Measurements from ENCODE around the gene ARX. TPM values are rescaled to one million over a fixed set of nuclear protein-coding genes. Genes with fewer than 3 reads are reported as not detected.

Gene ARX
- total and polyA plus RNA-seq, 5 experiments from 2014 or later = not detected

DNA sequence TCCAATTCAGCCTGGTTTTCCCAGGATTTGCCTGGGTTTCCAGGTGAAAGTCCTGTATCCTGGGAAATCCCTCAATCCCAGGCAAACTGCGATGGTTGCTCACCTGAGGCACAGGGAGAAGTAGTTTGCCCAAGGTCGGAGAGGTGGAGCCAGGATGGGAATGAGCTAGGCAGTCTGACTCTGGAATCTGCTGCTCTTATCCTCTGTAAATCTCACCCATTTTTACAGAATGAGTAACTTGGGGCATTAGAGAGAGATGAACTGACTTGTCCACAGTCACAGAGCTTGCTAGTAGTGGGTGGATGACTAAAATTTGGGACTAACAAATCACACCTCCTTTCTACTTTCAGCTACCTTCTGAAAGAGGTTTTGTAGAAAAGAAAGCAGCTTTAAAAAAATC is 9.8 kb upstream of the ARX start:
- no peak for ATAC-seq
- Mint-ChIP-seq H3K4me1 (peaks cover 8 to 26% (median 18%) of the 10 kb centered on the region in 4 donors), H3K36me3 (peaks cover 0 to 25% (median 0%) of the 10 kb centered on the region in 3 donors), H3K27me3 (peaks cover 20 to 52% (median 47%) of the 10 kb centered on the region in 5 donors), H3K4me3 (no peak overlapping the region), H3K9me3 (peaks cover 0 to 10% (median 0%) of the 10 kb centered on the region in 9 donors), H3K27ac (no peak overlapping the region)
- DNase-seq = no peak
- POLR2A ChIA-PET = no interaction called here

DNA sequence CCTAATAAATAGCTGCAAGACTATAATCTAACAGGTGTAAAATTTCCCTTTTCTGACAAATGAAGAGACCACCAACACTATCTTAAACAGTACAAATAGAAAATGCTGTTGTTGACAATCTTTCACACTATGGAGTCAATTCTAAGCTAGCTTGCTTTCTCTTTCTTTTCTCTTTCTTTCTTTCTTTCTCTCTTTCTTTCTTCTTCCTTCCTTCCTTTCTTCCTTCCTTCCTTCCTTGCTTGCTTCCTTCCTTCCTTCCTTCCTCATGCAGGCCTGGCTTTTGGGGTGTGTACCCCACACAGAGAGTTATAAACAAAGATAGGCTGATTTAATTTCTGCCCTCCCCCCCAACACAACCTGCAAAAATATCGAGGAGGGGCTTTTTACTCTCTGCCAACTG is 8.1 kb upstream of the ARX start:
- H3K4me1 Mint-ChIP-seq = peaks cover 8 to 33% (median 22%) of the 10 kb centered on the region in 4 donors
- H3K27me3 Mint-ChIP-seq = peaks cover 21 to 60% (median 45%) of the 10 kb centered on the region in 5 donors
- DNase-seq (no peak), ATAC-seq (no peak)
- H3K27ac Mint-ChIP-seq = no peak overlapping the region
- POLR2A ChIA-PET = no interaction called here
- peak overlapping the region in 1 of 10 donors; percentile 19 for H3K4me3 Mint-ChIP-seq
- H3K36me3 Mint-ChIP-seq = peaks cover 0 to 25% (median 0%) of the 10 kb centered on the region in 3 donors
- peaks cover 0 to 10% (median 0%) of the 10 kb centered on the region in 9 donors for H3K9me3 Mint-ChIP-seq

DNA sequence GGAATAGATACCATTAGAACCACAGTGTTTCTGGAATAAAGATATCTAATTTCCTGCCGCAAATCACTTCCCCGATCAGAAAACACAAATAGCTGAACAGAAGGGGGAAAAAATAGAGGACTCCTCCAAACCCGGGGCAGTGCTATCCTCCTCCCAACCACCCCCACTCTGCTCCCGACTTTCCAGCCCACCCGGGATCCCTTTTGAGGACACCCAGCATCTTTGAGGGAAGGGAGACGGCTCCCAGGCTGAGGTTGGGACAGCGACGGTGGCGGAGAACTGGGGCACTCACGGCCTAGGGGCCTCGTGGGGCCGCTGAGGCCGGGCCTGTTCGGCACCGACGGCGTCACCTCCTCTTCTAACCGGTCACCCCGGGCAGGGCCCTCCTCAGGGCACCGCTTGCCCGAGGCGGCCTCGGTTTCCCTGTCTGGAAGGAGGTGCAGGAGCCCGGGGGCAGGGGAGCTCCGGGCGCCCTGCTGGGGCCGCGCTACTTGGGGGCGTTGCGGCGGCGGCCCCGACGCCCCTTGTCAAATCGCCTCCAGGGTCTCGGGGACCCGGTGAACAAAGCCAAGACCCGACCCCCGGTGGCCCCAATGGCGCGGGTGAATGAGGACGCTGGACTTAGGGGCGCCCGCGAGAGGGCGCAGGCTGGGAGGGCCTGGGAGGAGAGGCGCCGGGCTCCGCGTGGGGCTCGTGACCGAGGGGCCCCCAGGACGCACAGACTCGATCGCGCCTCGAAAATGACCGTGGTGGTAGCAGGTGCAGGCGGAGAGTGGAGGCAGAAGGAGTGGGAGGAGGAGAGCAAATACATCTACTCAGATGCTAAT is 6.9 kb upstream of the ARX start:
- peaks cover 0 to 25% (median 0%) of the 10 kb centered on the region in 3 donors for H3K36me3 Mint-ChIP-seq
- DNase-seq = no peak
- H3K4me3 Mint-ChIP-seq = peak overlapping the region in 4 of 10 donors; percentile 8 to 61 (median 22)
- H3K27me3 Mint-ChIP-seq = peaks cover 21 to 59% (median 52%) of the 10 kb centered on the region in 5 donors
- no peak overlapping the region for H3K27ac Mint-ChIP-seq
- peaks cover 0 to 10% (median 0%) of the 10 kb centered on the region in 9 donors for H3K9me3 Mint-ChIP-seq
- ATAC-seq = no peak
- H3K4me1 Mint-ChIP-seq = peaks cover 8 to 34% (median 24%) of the 10 kb centered on the region in 4 donors
- POLR2A ChIA-PET = no interaction called here

DNA sequence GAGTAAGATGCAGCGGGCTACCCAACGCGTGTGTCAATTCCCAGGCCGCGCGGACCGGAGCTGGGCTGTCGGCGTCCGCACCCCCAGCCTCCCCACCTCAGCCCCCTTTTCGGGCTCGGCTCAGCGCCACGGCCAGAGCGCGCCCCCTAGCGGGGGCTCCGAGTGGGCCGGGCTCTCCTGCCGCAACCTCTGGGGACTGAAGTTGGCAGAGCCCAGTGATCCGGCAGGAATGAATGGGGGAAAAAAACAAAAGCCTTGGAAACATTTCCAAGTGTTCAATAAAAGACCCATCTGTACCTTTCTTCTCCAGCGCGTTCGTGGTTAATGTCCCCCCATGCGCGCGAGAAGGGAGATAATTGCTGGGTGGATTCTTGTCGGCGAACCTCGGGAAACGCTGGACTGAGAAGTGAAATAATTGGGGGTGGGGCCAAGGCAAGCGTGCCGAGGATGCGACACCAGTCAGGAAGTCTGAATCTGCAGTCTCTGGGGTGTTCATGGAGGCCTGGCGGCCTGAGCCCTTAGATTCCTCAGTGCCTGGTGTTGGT is 5.2 kb upstream of the ARX start:
- peak overlapping the region; percentile 8 to 72 (median 57) for H3K4me3 Mint-ChIP-seq
- peak in 7 of 10 donors; percentile 1 to 31 (median 21) for DNase-seq
- H3K27ac Mint-ChIP-seq = no peak overlapping the region
- peak; percentile 44 to 47 for ATAC-seq
- peaks cover 0 to 12% (median 0%) of the 10 kb centered on the region in 9 donors for H3K9me3 Mint-ChIP-seq
- peaks cover 0 to 25% (median 0%) of the 10 kb centered on the region in 3 donors for H3K36me3 Mint-ChIP-seq
- POLR2A ChIA-PET = no interaction called here
- H3K27me3 Mint-ChIP-seq = peaks cover 20 to 69% (median 59%) of the 10 kb centered on the region in 5 donors
- peaks cover 10 to 48% (median 32%) of the 10 kb centered on the region in 4 donors for H3K4me1 Mint-ChIP-seq

DNA sequence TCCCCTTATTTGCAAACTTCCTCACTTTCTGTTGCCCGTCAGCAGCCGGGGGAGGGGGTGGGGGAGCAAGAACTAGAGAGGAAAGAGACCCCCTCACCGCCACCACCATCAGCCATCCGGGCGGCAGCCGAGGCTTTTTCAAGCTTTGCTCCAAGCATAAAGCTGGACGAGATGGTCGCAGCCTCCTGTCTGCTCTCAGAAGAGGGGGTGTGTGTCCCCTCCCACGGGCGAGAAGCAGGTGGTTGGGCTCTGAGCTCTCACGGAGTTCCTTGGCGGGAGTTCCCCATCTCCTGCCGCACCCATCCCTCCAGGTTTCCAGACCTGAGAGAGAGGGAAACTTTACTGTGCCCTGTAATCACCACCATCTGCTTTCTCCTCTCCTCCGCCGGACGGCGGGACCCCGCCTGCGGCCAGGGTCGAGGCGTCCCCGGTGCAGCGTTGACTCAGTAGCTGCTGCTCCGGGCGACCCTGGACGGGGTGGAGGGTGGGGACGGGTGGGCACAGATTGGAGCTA is 4.7 kb upstream of the ARX start:
- peak overlapping the region in 8 of 10 donors; percentile 10 to 69 (median 56) for H3K4me3 Mint-ChIP-seq
- ATAC-seq (peak in 1 of 2 donors; percentile 17), DNase-seq (no peak)
- no peak overlapping the region for H3K27ac Mint-ChIP-seq
- peaks cover 0 to 25% (median 0%) of the 10 kb centered on the region in 3 donors for H3K36me3 Mint-ChIP-seq
- peaks cover 21 to 74% (median 56%) of the 10 kb centered on the region in 5 donors for H3K27me3 Mint-ChIP-seq
- H3K9me3 Mint-ChIP-seq = peaks cover 0 to 12% (median 0%) of the 10 kb centered on the region in 9 donors
- POLR2A ChIA-PET = no interaction called here
- H3K4me1 Mint-ChIP-seq = peaks cover 10 to 48% (median 32%) of the 10 kb centered on the region in 4 donors

DNA sequence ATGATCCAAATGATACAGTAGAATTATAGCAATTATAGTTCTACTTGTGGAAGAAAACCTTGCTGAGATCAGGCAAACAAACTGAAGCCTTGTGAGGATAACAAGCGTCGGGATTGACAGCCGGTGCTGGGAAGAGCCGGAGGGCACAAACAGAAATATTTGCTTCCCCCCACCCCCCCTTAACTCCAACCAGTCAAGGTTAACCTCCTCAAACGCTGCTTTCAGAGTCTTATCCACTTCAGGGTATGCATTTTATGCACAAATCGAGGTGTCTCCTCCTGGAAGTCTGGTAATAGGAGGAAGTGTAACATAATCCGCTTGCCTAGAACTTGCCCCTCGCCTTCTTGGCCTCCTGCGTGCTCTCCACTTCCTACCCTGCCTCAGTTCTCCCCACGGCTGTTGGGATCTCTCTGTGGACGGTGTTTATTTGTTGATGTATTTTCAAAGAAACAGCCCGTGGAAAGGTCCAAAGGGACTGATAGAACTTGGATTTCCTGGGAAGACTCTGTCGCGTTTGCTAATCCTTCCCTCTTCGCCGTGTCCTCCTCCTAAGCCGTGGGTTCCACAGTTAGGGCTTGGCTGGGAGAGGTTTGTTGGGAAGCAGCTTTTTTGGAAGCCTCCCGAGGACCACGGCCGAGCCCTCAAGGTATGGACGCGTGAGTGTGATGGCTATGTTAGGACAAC is 4.1 kb upstream of the ARX start:
- no peak for DNase-seq
- no peak overlapping the region for H3K27ac Mint-ChIP-seq
- POLR2A ChIA-PET = no interaction called here
- peak overlapping the region in 8 of 10 donors; percentile 42 to 69 (median 58) for H3K4me3 Mint-ChIP-seq
- H3K9me3 Mint-ChIP-seq = peaks cover 0 to 12% (median 0%) of the 10 kb centered on the region in 9 donors
- H3K27me3 Mint-ChIP-seq = peaks cover 20 to 71% (median 58%) of the 10 kb centered on the region in 5 donors
- H3K36me3 Mint-ChIP-seq = peaks cover 0 to 25% (median 0%) of the 10 kb centered on the region in 3 donors
- ATAC-seq = no peak
- H3K4me1 Mint-ChIP-seq = peaks cover 10 to 48% (median 34%) of the 10 kb centered on the region in 4 donors

DNA sequence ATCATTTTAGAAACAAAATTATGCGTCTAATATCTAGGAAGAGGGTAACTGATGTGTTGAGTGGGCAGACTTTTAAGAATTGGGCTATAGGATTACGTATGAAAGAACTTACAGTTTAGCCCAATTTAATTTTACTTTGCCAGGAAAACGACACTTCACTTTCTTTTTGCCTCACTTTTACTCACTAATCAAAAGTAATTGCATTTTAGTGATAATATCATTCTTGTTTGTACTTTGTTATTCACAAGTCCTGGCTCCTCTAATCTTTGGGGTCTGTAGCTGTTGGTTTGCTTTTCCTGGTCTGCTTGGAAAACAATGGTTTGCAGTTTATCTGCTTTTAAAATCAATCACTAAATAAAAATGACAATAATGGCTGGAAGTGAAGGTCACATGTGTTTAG is 2.9 kb upstream of the ARX start:
- no peak for ATAC-seq
- no peak overlapping the region for H3K27ac Mint-ChIP-seq
- peaks cover 0 to 17% (median 0%) of the 10 kb centered on the region in 3 donors for H3K36me3 Mint-ChIP-seq
- H3K27me3 Mint-ChIP-seq = peaks cover 17 to 68% (median 47%) of the 10 kb centered on the region in 5 donors
- peak overlapping the region in 2 of 10 donors; percentile 8 to 18 for H3K4me3 Mint-ChIP-seq
- peaks cover 0 to 12% (median 0%) of the 10 kb centered on the region in 9 donors for H3K9me3 Mint-ChIP-seq
- peaks cover 15 to 49% (median 36%) of the 10 kb centered on the region in 4 donors for H3K4me1 Mint-ChIP-seq
- POLR2A ChIA-PET = no interaction called here
- DNase-seq = no peak

DNA sequence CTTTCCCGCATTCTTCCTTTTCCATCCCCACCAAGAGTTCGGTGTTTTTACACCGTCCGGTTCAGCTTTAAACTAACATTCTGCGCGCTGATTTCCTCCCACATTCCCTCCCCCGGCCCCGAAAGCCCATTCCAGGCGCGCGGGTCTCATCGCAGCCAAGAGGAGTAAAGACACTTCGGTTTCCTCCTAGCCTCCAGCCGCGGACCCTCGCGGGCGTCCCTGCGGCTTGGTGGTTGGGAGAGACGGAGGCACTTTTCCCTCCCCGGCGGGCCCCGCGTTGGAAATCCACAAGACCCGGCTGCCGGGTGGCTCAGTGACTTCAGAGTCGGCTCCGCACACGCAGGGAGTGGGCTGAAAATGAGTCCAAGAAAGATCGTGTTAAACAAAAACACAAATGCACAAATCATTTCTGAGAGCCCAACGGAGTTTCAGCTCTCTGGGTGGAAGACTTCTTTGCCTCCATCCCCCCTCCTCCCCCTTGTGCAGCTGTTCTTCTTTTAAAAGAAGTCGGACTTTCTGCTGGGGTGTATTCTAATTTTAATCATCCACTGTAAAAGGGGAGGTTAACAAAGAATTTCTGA is 2.0 kb upstream of the ARX start:
- Mint-ChIP-seq H3K9me3 (peaks cover 0 to 12% (median 0%) of the 10 kb centered on the region in 9 donors), H3K4me1 (peaks cover 15 to 47% (median 34%) of the 10 kb centered on the region in 4 donors), H3K27ac (no peak overlapping the region), H3K27me3 (peaks cover 13 to 63% (median 43%) of the 10 kb centered on the region in 5 donors), H3K4me3 (peak overlapping the region in 7 of 10 donors; percentile 3 to 52 (median 27)), H3K36me3 (peaks cover 0 to 12% (median 0%) of the 10 kb centered on the region in 3 donors)
- POLR2A ChIA-PET = no interaction called here
- ATAC-seq (no peak), DNase-seq (no peak)

DNA sequence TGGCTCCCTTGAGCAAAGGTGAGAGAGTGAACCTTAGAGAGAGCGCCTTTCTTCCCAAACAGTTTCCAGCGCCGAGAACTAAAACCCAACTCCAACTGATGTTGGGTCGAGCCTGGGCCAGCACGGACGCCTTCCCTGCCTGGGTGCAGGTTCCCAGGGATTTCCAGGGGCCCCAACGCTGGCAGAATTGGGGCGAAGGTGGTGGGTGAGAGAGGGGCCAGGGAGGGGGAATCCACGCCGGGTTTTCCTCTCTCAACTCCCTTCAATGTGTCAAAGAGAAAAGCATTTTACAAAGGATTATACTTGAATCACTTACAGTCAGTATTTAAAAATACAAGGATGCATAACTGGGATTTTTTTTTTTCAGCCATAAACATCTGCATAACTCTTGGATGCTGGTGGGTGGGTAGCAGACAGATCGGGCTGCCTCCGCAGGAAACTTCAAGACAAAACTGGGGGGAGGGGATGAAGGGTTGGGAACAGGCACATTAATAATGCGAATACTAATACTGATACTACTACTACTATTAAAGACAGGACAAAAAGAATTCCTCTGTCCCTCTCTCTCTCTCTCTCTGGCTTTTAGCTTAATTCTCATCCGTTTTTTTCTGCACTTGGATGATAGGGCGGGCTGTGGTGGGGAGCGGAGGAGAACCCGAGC is 1.3 kb upstream of the ARX start:
- POLR2A ChIA-PET = no interaction called here
- Mint-ChIP-seq H3K9me3 (peaks cover 0 to 12% (median 0%) of the 10 kb centered on the region in 9 donors), H3K27ac (no peak overlapping the region), H3K4me1 (peaks cover 13 to 41% (median 31%) of the 10 kb centered on the region in 4 donors), H3K27me3 (peaks cover 11 to 57% (median 42%) of the 10 kb centered on the region in 5 donors), H3K36me3 (peaks cover 0 to 10% (median 0%) of the 10 kb centered on the region in 3 donors), H3K4me3 (peak overlapping the region in 3 of 10 donors; percentile 14 to 52 (median 41))
- DNase-seq = no peak
- no peak for ATAC-seq

DNA sequence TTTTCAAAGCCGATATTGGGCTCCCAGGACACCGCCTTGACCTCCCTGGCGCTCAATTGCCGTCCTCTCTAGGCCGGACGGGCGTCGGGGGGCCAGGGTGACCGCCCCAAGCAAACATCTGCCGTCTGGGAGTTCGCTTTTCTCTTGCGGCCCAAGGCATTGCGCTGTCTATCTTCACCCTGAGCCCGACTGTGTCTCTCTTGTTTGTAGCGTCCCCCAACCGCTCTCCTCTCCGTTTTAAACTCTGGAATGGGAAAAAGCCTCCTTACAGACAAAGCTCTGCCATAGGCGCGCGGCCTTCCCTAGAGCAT is 551 bp upstream of the ARX start:
- Mint-ChIP-seq H3K27ac (peak overlapping the region in 1 of 10 donors; percentile 40), H3K4me1 (peaks cover 7 to 34% (median 23%) of the 10 kb centered on the region in 4 donors), H3K4me3 (peak overlapping the region in 6 of 10 donors; percentile 28 to 66 (median 55)), H3K27me3 (peaks cover 7 to 57% (median 38%) of the 10 kb centered on the region in 5 donors), H3K36me3 (peaks cover 0 to 3% (median 0%) of the 10 kb centered on the region in 3 donors), H3K9me3 (peaks cover 0 to 12% (median 0%) of the 10 kb centered on the region in 9 donors)
- POLR2A ChIA-PET = no interaction called here
- no peak for ATAC-seq
- no peak for DNase-seq

DNA sequence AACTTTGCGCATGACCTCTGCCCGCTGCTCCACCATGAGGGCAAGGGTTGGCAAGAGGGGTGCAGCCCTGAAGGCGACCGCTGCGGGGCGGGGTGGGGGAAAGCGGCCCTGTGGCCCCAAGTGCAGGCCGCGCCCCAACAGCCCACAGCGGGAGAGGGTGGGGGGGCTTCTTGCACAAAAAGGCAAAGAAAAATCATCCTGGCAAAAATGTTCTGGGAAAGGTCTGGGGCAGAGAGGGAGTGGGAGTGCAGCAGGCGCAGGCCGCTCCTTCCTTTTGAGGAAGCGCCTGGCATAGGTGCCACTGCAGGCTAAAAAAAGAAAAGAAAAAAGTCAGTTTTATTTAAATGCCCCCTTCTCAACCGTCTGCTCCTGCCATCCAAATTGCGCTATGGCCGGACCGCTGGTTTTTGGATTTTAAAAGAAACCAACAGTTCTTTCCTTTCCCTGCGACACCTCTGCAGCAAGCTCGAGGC is 1.4 kb downstream of the ARX start:
- POLR2A ChIA-PET = no interaction called here
- peaks cover 9 to 64% (median 42%) of the 10 kb centered on the region in 5 donors for H3K27me3 Mint-ChIP-seq
- DNase-seq (no peak), ATAC-seq (no peak)
- peaks cover 7 to 23% (median 16%) of the 10 kb centered on the region in 4 donors for H3K4me1 Mint-ChIP-seq
- peak overlapping the region in 1 of 10 donors; percentile 75 for H3K27ac Mint-ChIP-seq
- H3K36me3 Mint-ChIP-seq = no peaks in the 10 kb centered on the region
- peak overlapping the region in 8 of 10 donors; percentile 24 to 86 (median 66) for H3K4me3 Mint-ChIP-seq
- H3K9me3 Mint-ChIP-seq = peaks cover 0 to 12% (median 0%) of the 10 kb centered on the region in 9 donors
